NCI-H1436 treated with DMSO at 0.1 percent for 48 hours (cell line): Measurements from ENCODE around the gene CCDC38.
A peak's percentile ranks its signal among the peaks of the same experiment; 100 is the strongest.
"Not testable (repeated sequence)": the region's sequence is repeated elsewhere in the genome, so short reads cannot be mapped to it uniquely, and the experiment has no call there.

Experiments
- DNase-seq: peaks from one replicate; lab custom pipeline; 2025; lab: John Stamatoyannopoulos, UW

CCDC38 gene

DNA sequence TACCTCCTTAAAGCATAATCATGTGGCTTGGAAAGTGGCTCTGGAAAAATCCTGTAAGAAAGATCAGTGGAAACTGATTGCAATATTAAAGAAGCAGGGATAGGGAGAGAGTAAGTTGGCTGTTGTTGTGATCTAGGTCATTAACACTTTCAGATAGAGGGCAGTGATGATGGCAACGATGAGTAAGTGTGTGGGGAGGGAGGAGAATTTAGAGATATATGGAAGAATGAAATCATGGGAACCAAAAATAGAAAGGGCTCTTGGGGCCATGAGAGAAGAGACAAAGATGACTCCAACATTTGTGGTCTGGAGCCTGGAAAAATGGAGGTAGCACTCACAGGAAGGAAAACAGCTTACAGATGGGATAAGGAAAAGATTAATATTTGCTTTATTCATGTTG is 60.3 kb downstream of the CCDC38 start:
- no peak for DNase-seq

DNA sequence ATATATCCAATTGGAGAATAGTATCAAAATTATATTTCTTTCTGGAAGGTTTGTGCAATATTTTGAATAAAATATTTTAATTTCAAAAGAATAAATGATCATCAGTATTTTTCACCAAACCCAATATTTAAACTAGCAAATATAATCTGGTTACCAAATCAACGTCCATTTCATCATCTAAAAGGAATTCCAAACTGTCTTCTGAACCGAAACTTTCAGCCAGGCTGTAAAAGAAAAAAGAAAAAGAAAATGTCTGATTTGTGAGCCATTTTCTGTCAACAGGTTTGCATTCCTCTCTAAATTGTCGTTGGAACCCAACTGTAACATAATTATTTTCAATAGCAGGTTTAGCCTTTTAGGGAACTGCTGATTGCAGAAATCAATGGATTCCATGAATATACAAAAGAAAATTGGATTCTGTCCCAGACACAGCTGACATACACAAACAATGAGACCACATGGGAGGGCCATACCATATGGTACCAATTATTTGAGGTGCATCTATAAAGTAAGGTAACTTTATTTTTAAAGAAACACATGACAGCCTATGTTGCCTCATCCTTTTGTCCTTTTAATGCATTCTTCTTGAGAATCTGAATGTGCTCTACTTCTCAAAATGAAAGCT is 61.0 kb downstream of the CCDC38 start:
- no peak for DNase-seq

DNA sequence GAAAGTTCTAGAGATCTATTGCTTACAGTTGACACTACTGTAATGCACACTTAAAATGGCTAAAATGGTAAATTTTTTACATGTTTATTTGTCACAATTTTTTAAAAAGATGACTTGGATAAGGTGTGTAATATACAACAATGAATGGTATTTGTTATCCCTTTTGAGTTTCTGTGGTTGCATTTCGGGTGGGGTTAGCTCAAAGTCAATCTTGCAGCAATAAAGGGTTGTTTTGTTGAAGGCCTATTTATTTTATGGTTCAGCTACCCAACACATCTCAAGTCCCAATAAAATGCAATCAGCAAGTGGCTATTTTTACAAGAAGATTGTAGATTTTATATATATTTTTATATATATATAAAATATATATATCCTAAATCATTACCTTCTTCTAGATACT is 61.5 kb downstream of the CCDC38 start:
- DNase-seq = no peak

DNA sequence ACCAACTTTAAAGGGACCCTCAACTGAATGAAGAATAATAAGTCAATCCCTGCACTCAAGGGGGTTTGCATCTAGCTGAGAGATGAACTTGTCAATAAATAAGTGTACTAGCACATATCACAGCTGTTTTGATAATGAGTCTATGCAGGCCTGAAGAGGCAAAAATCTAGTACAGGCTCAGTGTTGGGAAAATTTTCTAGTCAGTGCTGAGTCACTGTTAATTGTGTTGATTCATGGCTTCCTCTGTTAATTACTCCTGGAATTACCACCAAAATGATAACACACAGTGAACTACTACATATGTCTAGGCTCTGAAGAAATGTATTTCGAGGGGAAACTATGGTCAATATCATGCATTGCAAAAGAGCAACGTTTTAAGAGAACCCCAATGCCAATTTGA is 64.8 kb downstream of the CCDC38 start:
- DNase-seq = no peak

DNA sequence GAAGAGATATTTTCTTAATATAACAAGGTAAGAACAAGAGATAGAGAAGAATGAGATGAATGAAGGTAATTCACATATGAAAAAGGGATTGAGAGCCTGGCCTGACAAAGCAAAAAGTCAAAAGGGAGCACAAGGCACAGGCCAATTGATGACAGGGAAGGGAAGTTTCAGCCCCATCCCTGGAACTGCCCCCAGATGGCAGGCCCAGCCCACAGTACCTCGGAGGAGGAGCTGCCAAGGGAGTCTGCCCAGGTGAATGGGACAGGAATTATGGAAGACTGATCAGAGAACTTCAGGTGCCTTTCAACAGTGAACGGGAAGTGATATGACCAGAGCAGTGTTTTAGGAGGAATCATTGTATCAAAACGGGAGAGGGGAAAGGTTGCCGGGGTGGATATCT is 68.0 kb downstream of the CCDC38 start:
- no peak for DNase-seq

DNA sequence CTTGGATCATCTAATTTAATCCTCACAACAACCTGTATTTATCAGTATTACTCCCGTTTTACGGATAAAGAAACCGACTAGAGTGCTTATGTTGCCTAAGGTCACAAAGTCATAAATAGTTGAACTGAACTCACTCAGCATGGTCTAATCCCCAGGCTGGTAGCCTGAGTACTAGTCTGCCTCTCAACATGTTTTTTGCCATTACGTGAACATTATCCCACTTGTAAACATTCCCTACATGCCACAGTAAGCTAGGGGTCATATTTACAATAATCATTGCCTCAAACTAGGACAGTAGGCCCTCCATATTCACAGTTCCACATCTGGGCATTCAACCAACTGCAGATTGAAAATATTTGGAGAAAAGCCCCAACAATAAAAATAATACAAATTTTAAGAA is 71.5 kb downstream of the CCDC38 start:
- no peak for DNase-seq

DNA sequence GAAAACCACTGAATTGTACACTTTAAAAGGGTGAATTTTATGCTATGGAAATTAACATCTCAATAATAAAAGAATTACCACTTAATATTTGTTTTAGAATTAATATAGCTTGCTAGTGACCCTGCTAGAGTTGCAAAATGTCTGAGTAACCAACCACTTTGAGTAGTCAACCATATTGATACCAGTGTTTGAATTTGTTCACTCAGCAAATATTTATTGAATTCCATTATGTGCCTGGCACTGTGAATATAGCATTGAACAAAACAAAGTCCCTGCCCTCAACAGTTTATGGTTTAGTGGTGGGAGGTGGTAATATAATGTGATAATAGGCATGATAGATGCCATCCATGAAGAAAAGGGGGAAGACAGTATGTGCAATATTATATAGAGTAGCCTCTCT is 79.1 kb downstream of the CCDC38 start:
- DNase-seq = no peak

DNA sequence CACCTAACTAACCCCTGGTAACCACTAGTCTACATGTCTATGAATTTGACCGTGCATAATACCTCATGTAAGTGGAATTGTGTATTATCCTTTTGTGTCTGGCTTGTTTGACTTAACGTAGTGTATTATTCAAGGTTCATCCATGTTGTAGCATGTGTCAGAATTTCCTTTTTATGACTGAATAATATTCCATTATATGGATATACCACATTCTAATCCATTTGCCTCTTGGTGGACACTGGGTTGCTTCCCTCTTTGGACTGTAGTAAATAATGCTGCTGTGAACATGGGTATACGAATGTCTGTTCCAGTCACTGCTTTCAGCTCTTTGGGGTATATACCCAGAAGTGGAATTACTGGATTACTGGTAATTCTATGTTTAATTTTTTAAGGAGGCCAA is 80.4 kb downstream of the CCDC38 start:
- DNase-seq = no peak

DNA sequence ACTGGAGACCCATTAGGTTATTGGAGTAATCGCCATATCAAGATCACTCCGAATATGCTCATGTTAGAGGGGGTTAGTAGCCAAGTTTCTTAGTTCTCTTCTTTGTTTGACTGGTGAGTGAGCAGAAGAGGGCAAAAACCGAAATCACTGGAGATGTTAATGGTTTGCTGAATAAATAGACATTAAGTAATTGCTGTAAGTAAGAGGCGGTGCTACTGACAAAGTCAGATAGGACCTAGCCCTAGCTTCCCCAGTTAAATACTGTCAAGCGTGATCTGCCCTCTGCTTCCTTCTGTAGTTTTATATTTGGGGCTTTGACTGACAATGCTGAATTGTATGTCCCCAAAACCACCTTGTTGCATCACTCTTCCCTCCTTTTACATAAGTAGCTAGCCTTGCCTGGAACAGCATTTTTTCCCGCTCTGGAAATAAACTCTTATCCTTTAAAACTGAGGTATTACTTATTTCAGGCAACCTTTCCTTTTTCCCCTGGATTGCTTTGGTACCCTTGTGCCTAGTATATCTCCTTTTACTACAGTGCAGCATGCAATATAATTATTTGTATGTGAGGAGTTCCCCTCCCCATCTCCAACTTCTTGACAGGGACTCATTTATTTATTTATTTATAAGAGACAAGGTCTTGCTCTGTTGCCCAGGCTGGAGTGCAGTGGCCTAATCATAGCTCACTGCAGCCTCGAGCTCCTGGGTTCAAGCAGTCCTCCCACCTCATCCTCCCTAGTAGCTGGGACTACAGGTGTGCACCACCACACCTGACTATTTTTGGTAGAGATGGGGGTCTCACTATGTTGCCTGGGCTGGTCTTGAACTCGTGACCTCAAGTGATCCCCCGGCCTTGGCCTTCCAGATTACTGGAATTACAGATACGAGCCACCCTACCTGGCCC is 82.2 kb downstream of the CCDC38 start:
- no peak for DNase-seq

DNA sequence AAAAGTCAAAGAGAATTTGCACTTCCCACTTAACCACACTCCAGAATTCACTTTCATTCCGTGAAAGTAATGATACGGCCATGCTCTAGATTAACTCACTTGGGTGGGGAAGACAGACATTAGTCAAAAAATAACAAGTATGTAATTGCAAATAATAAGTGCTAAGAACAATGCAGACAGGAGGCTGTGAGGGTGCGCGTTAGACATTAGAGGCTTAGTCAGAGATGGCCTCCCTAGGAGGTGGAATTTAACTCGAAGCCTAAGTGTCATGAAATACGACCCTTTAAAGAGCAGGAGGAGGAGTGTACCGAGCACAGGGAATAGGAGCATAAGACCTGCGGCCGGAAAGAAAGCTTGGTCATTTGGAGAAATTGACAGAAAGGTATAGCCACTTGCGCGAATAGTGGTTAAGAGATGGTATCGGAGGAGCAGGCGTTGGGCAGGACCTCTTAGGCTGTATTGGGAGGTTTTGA is 83.0 kb downstream of the CCDC38 start:
- DNase-seq = no peak

DNA sequence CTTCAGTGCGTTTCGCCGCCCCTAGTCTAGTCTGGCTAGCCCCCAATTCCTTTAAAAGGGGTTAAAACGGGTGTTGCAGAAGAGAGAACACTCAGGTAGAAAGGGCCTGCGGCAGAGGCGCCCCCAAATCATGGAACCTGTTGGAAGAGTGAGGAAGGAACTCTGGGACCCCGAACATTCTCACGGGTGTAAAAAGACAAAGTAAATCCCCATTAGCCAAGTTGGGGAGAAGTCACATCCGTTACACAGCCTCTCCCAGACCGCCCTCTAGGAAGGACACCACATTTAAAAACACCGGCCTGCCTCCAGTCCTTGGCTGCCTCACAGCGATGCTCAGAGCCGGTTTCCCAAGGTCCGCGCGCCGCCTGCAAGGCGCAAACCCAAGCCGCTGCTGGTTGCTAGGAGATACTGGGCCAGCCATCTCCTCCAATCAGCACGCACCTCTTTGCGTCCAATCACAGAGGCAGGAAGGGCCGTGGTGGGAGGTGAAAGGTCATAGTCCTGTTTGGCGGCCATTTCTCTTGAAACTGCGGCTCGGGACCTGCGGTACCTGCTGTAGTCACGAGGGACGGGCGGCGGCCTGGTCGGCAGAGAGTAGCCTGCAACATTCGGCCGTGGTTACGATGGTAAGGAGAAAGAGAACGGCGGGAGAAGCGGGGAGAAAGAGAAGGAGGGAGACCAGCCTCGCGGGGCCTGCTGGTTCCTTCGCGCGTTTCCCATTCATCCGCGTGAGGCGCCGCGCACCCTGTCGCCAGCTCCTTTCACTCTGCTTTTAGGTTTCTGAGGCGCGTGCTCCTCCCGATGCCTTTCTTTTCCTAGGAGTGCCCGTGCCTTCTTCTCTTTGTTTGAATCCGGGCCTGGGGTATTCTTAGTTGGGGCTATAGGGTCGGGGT is 83.7 kb downstream of the CCDC38 start, which contains the start of gene SNRPF:
TSS of gene SNRPF (plus strand) at position 502 of the 893 bp plus-strand sequence. CDS start at position 624, 122 bp downstream.
- DNase-seq = peak; percentile 65

DNA sequence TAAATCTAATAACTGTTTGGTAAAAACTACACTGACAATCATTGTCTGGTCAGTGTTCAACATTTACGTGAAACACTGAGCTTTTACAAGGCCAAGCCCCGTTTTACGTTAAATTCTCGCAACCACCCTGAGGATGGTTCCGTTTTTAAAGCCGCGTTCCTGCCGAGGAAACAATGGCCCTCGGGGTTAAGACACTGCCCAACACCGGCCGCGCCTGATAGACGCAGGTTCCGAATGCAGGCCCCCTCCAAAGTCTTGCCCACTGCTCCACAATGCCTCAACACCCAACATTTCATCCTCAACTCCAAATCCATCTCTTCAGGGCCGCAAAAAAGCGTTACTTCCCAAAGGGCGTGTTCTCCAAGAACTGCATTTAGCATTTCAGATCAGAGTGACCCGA is 84.6 kb downstream of the CCDC38 start:
- DNase-seq = no peak

DNA sequence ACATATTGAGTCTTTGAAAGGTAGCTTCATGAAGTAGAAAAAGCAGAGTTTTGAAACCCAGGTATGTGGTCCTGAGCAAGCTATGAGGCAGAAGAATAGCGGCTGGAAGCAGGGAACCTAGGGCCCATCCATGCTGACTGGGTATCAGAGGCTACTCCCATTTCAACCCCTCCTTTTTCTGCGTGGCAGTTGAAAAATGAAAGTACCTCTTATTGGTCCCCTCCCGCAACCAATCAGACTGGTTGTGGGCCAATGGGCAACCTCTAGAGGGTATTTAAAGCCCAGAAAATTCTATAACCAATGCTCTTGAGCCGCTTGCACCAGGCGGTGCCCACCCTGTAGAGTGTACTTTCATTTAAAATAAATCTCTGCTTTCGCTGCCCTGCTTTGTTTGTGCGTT is 85.3 kb downstream of the CCDC38 start:
- DNase-seq = no peak

DNA sequence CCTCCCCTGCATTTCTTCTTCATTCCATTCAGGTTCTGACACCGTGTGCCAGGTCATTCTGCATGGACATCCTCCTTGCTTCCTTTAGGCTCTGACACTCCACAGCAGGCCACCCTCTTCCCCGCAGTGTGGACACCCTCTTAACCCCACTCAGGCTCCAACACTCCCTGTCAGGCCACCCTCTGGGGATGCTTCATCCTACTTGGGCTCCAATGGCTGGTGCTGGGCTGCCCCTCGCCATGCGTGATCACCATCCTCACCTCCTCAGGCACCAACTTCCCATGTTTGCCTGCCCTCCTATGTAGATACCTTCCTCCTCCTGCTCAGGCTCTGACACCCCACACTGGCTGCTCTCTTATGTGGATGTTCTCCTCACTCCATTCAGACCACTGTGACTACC is 90.3 kb downstream of the CCDC38 start:
- no peak for DNase-seq

DNA sequence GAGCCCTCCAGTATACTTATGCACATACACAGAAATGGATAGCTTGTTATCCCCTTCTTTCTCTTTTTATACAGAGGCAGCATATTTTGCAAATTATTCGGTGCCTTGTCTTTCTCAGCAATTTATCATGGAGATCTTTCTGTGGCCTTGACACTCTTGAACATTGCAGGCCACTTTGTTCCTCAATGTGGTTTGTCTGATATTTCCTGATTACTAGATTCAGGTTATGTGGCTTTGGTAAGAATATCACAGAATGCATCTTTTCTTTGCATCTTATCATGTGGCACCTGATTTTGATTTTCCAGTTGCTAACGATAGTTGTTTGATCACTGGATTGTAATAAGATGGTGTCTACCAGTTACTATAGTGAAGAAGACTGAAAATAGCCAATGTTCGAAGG is 90.8 kb downstream of the CCDC38 start:
- DNase-seq = no peak

DNA sequence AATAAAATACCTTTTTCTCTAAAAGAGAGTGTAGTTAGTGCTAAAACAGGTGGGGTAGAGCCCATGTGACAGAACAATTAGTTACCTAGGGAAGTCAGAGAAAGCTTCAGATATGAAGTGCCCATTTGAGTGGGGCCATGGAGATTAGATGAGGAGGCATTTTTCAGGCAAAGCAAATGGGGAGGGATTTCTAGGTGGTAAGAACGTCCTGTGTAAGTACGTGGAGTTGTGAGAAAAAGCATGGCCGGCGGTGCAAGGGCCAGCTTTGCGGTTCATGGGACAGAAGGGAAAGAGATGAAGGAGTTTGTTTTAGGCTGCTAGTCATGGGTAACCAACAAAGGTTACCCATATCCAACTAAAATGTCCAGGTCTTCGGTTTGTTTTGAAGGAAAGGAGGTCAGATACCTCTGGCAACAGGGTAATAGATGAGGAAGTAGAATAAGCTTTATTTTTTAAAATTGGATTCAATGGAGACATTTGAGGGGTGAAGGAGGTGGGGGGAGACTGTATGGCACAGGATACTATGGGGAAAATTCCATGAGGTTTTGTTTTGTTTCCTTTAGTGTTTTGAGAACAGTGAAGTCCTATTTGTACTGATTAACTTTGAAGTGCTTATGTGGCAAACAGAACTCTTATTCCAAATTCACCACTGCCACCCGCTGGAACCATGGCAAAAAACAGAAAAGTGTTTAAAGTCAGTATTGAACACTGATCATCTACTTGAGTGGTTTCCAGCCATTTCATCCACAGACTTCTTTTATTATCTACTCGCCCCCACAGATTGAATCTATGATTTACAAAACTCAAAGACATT is 93.6 kb downstream of the CCDC38 start:
- no peak for DNase-seq

DNA sequence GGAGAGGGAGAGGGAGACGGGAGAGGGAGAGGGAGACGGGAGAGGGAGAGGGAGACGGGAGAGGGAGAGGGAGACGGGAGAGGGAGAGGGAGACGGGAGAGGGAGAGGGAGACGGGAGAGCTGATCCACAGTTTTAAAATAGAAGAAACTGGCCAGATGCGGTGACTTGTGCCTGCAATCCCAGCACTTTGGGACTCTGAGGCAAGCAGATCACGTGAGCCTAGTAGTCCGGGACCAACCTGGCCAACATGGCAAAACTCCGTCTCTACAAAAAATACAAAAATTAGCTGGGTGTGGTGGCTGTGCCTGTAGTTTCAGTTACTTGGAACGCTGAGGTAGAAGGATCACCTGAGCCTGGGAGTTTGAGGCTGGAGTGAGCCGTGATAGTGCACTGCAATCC is 100.0 kb downstream of the CCDC38 start:
- not testable (repeated sequence) for DNase-seq

DNA sequence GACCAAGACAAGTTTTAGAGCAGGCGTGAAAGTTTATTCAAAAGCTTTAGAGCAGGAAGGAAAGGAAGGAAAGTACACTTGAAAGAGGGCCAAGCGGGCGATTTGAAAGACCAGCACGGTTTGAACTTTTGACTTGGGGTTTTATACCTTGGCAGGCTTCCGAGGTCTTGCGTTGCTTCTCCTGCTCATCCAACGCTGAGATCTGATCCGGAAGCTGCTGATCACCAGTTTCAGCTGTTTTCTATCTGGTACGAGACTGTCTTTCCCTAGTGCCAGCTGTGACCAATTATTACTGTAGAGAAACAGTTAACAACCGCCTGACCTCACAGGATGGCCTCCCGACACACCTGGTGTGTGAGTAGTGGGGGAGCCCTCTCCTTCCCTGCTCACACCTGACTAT is 104.3 kb downstream of the CCDC38 start:
- DNase-seq = no peak

DNA sequence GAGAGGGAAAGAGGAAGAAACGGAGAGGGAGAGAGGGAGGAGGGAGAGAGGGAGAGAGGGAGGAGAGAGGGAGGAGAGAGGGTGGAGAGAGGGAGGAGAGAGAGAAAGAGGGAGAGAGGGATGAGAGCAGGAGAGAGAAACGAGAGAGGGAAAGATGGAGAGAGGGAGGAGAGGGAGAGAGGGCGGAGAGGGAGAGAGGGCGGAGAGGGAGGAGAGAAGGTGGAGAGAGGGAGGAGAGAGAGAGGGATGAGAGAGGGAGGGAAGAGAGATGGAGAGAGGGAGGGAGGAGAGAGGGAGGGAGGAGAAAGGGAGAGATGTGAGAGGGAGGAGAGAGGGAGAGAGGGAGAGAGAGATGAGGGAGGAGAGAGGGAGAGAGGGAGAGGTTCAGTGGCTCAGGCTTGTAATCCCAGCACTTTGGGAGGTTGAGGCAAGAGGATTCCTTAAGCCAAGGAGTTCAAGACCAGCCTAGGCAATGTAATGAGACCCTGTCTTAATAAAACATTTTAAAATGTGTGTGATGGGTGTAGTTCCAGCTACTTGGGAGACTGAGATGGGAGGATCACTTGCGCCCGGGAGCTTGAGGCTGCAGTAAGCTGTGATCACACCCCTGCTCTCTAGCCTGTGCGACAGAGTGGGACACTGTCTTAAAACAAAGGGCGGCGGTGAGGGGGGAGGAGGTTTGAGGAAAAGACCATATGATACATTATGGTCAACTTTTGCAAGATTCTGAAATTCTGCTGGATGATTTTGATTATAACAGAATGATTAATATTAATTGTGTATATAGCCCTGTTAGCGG is 105.0 kb downstream of the CCDC38 start:
- DNase-seq = no peak

DNA sequence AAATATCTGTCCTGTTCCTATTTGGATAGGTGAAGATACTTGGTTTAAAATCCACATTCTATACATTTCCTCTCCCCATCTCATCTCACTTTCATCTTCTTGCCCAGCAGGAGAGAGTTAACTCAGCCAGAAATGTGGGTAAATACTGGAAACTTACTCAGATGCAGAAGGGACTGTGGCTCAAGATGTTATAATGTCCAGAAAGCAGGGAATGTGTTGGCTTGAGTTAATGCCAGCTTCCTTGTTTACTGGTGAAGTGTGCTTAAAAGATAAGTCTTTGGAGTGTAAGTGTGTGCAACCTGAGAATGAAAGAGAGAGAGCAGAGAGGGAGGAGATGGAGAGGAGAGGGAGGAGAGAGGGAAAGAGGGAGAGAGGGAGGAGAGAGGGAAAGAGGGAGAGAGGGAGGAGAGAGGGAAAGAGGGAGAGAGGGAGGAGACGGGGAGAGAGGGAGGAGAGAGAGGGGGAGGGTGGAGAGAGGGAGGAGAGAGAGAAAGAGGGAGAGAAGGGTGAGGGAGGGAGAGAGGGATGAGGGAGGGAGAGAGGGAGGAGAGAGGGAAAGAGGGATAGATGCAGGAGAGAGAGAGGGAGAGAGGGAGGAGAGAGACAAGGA is 105.7 kb downstream of the CCDC38 start:
- no peak for DNase-seq
